ENCODE data around the gene ZNF865.

DNA sequence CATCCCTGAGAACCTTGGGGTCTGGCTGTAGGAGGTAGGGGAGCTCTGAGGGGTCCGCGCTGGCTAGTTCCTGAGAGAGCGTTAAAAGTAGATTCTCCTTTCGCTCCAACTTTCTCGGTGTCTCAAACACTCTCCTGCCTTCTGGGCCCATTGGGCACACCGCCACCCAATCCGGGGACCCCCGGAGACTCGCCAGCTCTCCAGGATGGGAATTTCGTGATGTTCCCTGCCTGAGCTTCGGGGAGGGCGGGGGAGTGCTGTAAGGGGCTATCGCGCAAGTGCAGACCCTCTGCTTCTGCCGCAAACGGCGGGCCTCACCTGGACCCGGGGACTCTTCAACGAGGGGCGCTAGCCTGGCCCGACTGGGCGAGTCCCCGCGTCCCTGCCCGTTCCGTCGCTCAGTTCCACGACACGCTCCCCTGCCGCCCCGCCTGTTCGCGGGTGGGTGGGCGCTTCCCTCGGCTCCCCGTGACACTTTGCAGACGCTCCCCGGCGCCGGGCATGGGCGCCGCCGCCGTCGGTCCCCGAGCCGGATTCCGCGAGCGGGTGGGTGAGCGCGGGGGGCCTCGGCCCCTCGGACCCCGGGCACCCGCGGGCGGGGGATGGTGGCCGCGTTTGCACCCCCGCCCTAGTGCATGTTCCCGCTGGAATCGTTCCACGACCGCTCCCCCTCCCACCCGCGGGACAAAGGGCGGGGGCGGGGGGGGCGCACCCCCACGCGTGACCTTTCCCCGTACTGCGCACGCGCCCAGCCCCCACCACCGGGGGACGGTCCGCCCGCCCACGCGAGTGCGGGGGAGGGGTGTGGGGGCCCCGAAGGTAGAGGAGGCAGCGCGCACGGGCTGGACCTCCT, 42.5 kb downstream of the ZNF865 start, which contains the start of gene CCDC106:
- no peak for TF ChIP-seq EZH2 (IDR thresholded peaks at IDR 0.05; ENCODE audit: insufficient read depth, low read length)
- TF ChIP-seq, protein P1, sequence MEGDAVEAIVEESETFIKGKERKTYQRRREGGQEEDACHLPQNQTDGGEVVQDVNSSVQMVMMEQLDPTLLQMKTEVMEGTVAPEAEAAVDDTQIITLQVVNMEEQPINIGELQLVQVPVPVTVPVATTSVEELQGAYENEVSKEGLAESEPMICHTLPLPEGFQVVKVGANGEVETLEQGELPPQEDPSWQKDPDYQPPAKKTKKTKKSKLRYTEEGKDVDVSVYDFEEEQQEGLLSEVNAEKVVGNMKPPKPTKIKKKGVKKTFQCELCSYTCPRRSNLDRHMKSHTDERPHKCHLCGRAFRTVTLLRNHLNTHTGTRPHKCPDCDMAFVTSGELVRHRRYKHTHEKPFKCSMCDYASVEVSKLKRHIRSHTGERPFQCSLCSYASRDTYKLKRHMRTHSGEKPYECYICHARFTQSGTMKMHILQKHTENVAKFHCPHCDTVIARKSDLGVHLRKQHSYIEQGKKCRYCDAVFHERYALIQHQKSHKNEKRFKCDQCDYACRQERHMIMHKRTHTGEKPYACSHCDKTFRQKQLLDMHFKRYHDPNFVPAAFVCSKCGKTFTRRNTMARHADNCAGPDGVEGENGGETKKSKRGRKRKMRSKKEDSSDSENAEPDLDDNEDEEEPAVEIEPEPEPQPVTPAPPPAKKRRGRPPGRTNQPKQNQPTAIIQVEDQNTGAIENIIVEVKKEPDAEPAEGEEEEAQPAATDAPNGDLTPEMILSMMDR (IDR thresholded peaks at IDR 0.05; ENCODE audit: insufficient read depth, low read depth, low read length), result no peak
